Thymus (tissue), 11 donors: ENCODE results near the gene GXYLT1. TPM values are rescaled to one million over a fixed set of nuclear protein-coding genes. Genes with fewer than 3 reads are reported as not detected.
"Not testable (repeated sequence)": the region's sequence is repeated elsewhere in the genome, so short reads cannot be mapped to it uniquely, and the experiment has no call there.

Experiments
- DNase-seq, 9 donors: peaks; one replicate each; pipeline ENCODE4 v3.0.0-alpha.2; 2013; ENCODE audit warnings: low spot score in 9 of 9, low read depth in 6 of 9, missing footprints in 1 of 9
- H3K27ac ChIP-seq, 2 donors: one replicate each; pipeline ENCODE4 v1.5.1; 2013; ENCODE audit warnings: control low read depth in 1 of 2, low read depth in 1 of 2, low read length in 1 of 2, mild to moderate bottlenecking in 1 of 2, moderate library complexity in 1 of 2
- H3K27me3 ChIP-seq, 2 donors: one replicate each; pipeline ENCODE4 v1.5.1; 2013; ENCODE audit warnings: low read length in 1 of 2; ENCODE audit not compliant: control insufficient read depth in 2 of 2, insufficient read depth in 1 of 2
- H3K36me3 ChIP-seq, 2 donors: one replicate each; pipeline ENCODE4 v1.5.1; 2013; ENCODE audit warnings: low read length in 1 of 2, mild to moderate bottlenecking in 1 of 2, moderate library complexity in 1 of 2; ENCODE audit not compliant: control insufficient read depth in 2 of 2, insufficient read depth in 2 of 2
- H3K4me1 ChIP-seq, 2 donors: one replicate each; pipeline ENCODE4 v1.5.1; 2013; ENCODE audit warnings: low read length in 2 of 2; ENCODE audit not compliant: control insufficient read depth in 2 of 2, insufficient read depth in 2 of 2
- H3K4me3 ChIP-seq, 2 donors: one replicate each; pipeline ENCODE4 v1.5.1; 2013; ENCODE audit warnings: low read length in 2 of 2, control low read depth in 1 of 2, mild to moderate bottlenecking in 1 of 2
- H3K9me3 ChIP-seq, 2 donors: one replicate each; pipeline ENCODE4 v1.5.1; 2013; ENCODE audit warnings: low read length in 1 of 2, mild to moderate bottlenecking in 1 of 2; ENCODE audit not compliant: control insufficient read depth in 2 of 2, insufficient read depth in 1 of 2
- WGBS: extraction: QIAGEN DNeasy Blood & Tissue Kit; methylation state at CpG from one replicate; pipeline ENCODE4 v1.1.7; 2013; 5-methylcytosine and 5-hydroxymethylcytosine counted together
- polyA plus RNA-seq: library from polyadenylated mRNA; stranded (reverse); fragments of 200-250 nt; gene quantifications from one replicate; pipeline ENCODE4 v1.2.3, GENCODE V29; 2013
- total RNA-seq: library from RNA; stranded (reverse); fragments of 120-200 nt; gene quantifications from one replicate; pipeline ENCODE4 v1.2.4, GENCODE V29; 2013
- donor health status: healthy.

The GXYLT1 gene
- total and polyA plus RNA-seq, 2 donors, result 3.7 to 5.2 TPM

- Histone ChIP-seq H3K4me3 (no peak overlapping the region), H3K4me1 (no peaks in the 10 kb centered on the region), H3K9me3 (no peaks in the 10 kb centered on the region), H3K27ac (no peak overlapping the region), H3K27me3 (no peaks in the 10 kb centered on the region), H3K36me3 (no peaks in the 10 kb centered on the region)
- WGBS, result 96% methylated on average over 2 of the region's 2 CpGs
- DNase-seq, result no peak
These were observed 91.2 kb downstream of the GXYLT1 start for GRCh38 chr12:42053456-42053855.

- H3K9me3 ChIP-seq, H3K4me1 ChIP-seq, H3K36me3 ChIP-seq, H3K4me3 ChIP-seq, H3K27me3 ChIP-seq, DNase-seq, H3K27ac ChIP-seq: not testable (repeated sequence)
- 97% methylated on average over 8 of the region's 8 CpGs for WGBS
These were observed 95.7 kb downstream of the GXYLT1 start for GRCh38 chr12:42048980-42049379.

- H3K4me1 ChIP-seq, result no peaks in the 10 kb centered on the region
- DNase-seq, result no peak
- H3K4me3 ChIP-seq, result no peak overlapping the region
- H3K9me3 ChIP-seq, result no peaks in the 10 kb centered on the region
- no peaks in the 10 kb centered on the region for H3K27me3 ChIP-seq
- H3K27ac ChIP-seq, result no peak overlapping the region
- H3K36me3 ChIP-seq, result no peaks in the 10 kb centered on the region
These were observed 105.1 kb downstream of the GXYLT1 start for GRCh38 chr12:42039577-42039976.

GRCh38 chr12:42039176-42039575 lies 105.5 kb downstream of the GXYLT1 start:
- no peak overlapping the region for H3K27ac ChIP-seq
- WGBS, result 97% methylated on average over 5 of the region's 5 CpGs
- DNase-seq, result no peak
- H3K4me1 ChIP-seq, result no peaks in the 10 kb centered on the region
- H3K27me3 ChIP-seq, result no peaks in the 10 kb centered on the region
- H3K36me3 ChIP-seq, result no peaks in the 10 kb centered on the region
- H3K4me3 ChIP-seq, result no peak overlapping the region
- H3K9me3 ChIP-seq, result no peaks in the 10 kb centered on the region

GRCh38 chr12:42031847-42032564 lies 112.7 kb downstream of the GXYLT1 start:
- no peaks in the 10 kb centered on the region for H3K9me3 ChIP-seq
- DNase-seq, result no peak
- no peaks in the 10 kb centered on the region for H3K4me1 ChIP-seq
- WGBS, result 93% methylated on average over 4 of the region's 4 CpGs
- H3K4me3 ChIP-seq, result no peak overlapping the region
- no peak overlapping the region for H3K27ac ChIP-seq
- no peaks in the 10 kb centered on the region for H3K27me3 ChIP-seq
- H3K36me3 ChIP-seq, result no peaks in the 10 kb centered on the region

Other genes with a start within 250 kb of the GXYLT1 start
- gene YAF2, start 93.4 kb upstream of the GXYLT1 start, total RNA-seq, result 24.9 TPM
- gene YAF2, start 93.4 kb upstream of the GXYLT1 start, polyA plus RNA-seq, result 28.3 TPM
- 63.6 TPM for gene ZCRB1, start 181.2 kb upstream of the GXYLT1 start, total RNA-seq
- 55.2 TPM for gene ZCRB1, start 181.2 kb upstream of the GXYLT1 start, polyA plus RNA-seq
- 64.5 TPM for gene PPHLN1, start 181.3 kb upstream of the GXYLT1 start, total RNA-seq
- 60.7 TPM for gene PPHLN1, start 181.3 kb upstream of the GXYLT1 start, polyA plus RNA-seq